ENCODE results near the gene JAKMIP2. TPM values are rescaled to one million over a fixed set of nuclear protein-coding genes. Genes with fewer than 3 reads are reported as not detected.
"Not testable (repeated sequence)": the region's sequence is repeated elsewhere in the genome, so short reads cannot be mapped to it uniquely, and the experiment has no call there.

Gene JAKMIP2
- total and polyA plus RNA-seq, 2 donors (not counting 3 experiments of a cell fraction or from before 2014, with no cell fraction given): not detected

GRCh38 chr5:147635882-147636728, 146.4 kb downstream of the JAKMIP2 start:
- Histone ChIP-seq H3K27me3 (ENCODE audit: control insufficient read depth in 2 of 2, insufficient read depth in 2 of 2, low read length in 2 of 2) (peaks cover 0 to 4% of the 10 kb centered on the region in 2 experiments), H3K27ac (ENCODE audit: insufficient read depth, low read depth, low read length) (no peak overlapping the region), H3K36me3 (ENCODE audit: control insufficient read depth in 2 of 2, extremely low read depth in 1 of 2, insufficient read depth in 2 of 2, low read length in 2 of 2) (no peaks in the 10 kb centered on the region), H3K4me1 (ENCODE audit: control insufficient read depth, extremely low read depth, insufficient read depth, low read length) (no peaks in the 10 kb centered on the region), H3K4me3 (replicated peaks in 1 of 3; ENCODE audit: insufficient read depth in 1 of 3, low read depth in 1 of 3, low read length in 3 of 3) (no peak overlapping the region), H2AFZ (ENCODE audit: low read depth, low read length) (no peak overlapping the region), H3K9ac (replicated peaks; ENCODE audit: extremely low read depth, insufficient read depth, low read length) (no peak overlapping the region), H3K9me1 (replicated peaks; ENCODE audit: control insufficient read depth, extremely low read depth, insufficient read depth, low read length) (no peaks in the 10 kb centered on the region), H3K4me2 (ENCODE audit: insufficient read depth, low read length) (no peak overlapping the region), H4K20me1 (replicated peaks; ENCODE audit: control insufficient read depth, extremely low read depth, insufficient read depth, low read length) (no peaks in the 10 kb centered on the region), H3K9me3 (replicated peaks; ENCODE audit: control insufficient read depth, insufficient read depth, low read length) (no peaks in the 10 kb centered on the region), H3K79me2 (ENCODE audit: control insufficient read depth, insufficient read depth, low read length) (no peaks in the 10 kb centered on the region)
- CTCF ChIA-PET: interaction anchor here (0.8 kb wide), 1 partner anchor 8 kb away, joined by 4 read pairs; no protein-coding TSS in a partner anchor
- dilution Hi-C loops (cut with MboI; ENCODE audit: extremely low pct_ligation_motif_present, low sequenced_read_pairs) (no loop called here), intact Hi-C loops (cut with micrococcal nuclease) (no loop called here)
- no TSS peak for BruUV-seq (replicated peaks)
- POLR2A ChIA-PET: no interaction called here
- no peak for TF ChIP-seq CTCF (IDR thresholded peaks at IDR 0.05; ENCODE audit: extremely low read depth in 1 of 2, insufficient read depth in 1 of 2, low read depth in 1 of 2, low read length in 2 of 2)
- no peak for TF ChIP-seq JUN (IDR thresholded peaks at IDR 0.05; ENCODE audit: borderline replicate concordance, insufficient read depth, insufficient read length, low read depth)
- no peak for TF ChIP-seq GATA2 (IDR thresholded peaks at IDR 0.05; ENCODE audit: insufficient read depth, insufficient read length, low read depth, low read length)
- no peak for TF ChIP-seq FOS (IDR thresholded peaks at IDR 0.05; ENCODE audit: borderline replicate concordance, insufficient read depth, low read length)
- no peak for TF ChIP-seq MAX (IDR thresholded peaks at IDR 0.05; ENCODE audit: insufficient read depth, insufficient read length)
- TF ChIP-seq POLR2A (IDR thresholded peaks at IDR 0.05; ENCODE audit: low read depth, low read length): no peak
- TF ChIP-seq EZH2 (IDR thresholded peaks at IDR 0.05; ENCODE audit: borderline replicate concordance, low read depth, low read length, severe bottlenecking): no peak
- no peak for TF ChIP-seq MYC (IDR thresholded peaks at IDR 0.05; ENCODE audit: low read depth, low read length)
- TF ChIP-seq POLR2AphosphoS5 (IDR thresholded peaks at IDR 0.05; ENCODE audit: insufficient read depth, low read depth, low read length): no peak
- DNase-seq (ENCODE audit: low read depth, low spot score) (no peak), FAIRE-seq (no peak)

GRCh38 chr5:147635439-147635838, 147.1 kb downstream of the JAKMIP2 start:
- H3K4me3 ChIP-seq (replicated peaks in 1 of 3; ENCODE audit: insufficient read depth in 1 of 3, low read depth in 1 of 3, low read length in 3 of 3); POLR2A ChIA-PET; H3K36me3 ChIP-seq (ENCODE audit: control insufficient read depth in 2 of 2, extremely low read depth in 1 of 2, insufficient read depth in 2 of 2, low read length in 2 of 2); H3K27me3 ChIP-seq (ENCODE audit: control insufficient read depth in 2 of 2, insufficient read depth in 2 of 2, low read length in 2 of 2); H3K27ac ChIP-seq (ENCODE audit: insufficient read depth, low read depth, low read length); H3K4me1 ChIP-seq (ENCODE audit: control insufficient read depth, extremely low read depth, insufficient read depth, low read length); H3K9ac ChIP-seq (replicated peaks; ENCODE audit: extremely low read depth, insufficient read depth, low read length); H3K9me1 ChIP-seq (replicated peaks; ENCODE audit: control insufficient read depth, extremely low read depth, insufficient read depth, low read length); DNase-seq (ENCODE audit: low read depth, low spot score); H3K4me2 ChIP-seq (ENCODE audit: insufficient read depth, low read length); BruUV-seq (replicated peaks); dilution Hi-C loops (cut with MboI; ENCODE audit: extremely low pct_ligation_motif_present, low sequenced_read_pairs); H4K20me1 ChIP-seq (replicated peaks; ENCODE audit: control insufficient read depth, extremely low read depth, insufficient read depth, low read length); H2AFZ ChIP-seq (ENCODE audit: low read depth, low read length); H3K79me2 ChIP-seq (ENCODE audit: control insufficient read depth, insufficient read depth, low read length); intact Hi-C loops (cut with micrococcal nuclease); H3K9me3 ChIP-seq (replicated peaks; ENCODE audit: control insufficient read depth, insufficient read depth, low read length): not testable (repeated sequence)
- FAIRE-seq: peak; percentile 57
- CTCF ChIA-PET: interaction anchor here (10.1 kb wide), 1 partner anchor 189 kb away, joined by 301 read pairs; no protein-coding TSS in a partner anchor
